Measurements from ENCODE around the gene KCNT1. TPM values are rescaled to one million over a fixed set of nuclear protein-coding genes. Genes with fewer than 3 reads are reported as not detected.

Gene KCNT1
- total RNA-seq, 4 donors from 2014 or later: 0.21 TPM; not detected in 3

- Histone ChIP-seq H3K4me1 (peaks cover 4 to 12% of the 10 kb centered on the region in 2 donors), H3K27me3 (no peaks in the 10 kb centered on the region), H3K4me3 (replicated peaks in 1 of 3) (no peak overlapping the region), H3K9me3 (no peaks in the 10 kb centered on the region), H3K36me3 (no peaks in the 10 kb centered on the region), H3K27ac (no peak overlapping the region)
- no peak for DNase-seq
- no peak for TF ChIP-seq CTCF (IDR thresholded peaks at IDR 0.05)
- TF ChIP-seq POLR2A (IDR thresholded peaks at IDR 0.05): no peak
- intact Hi-C loops (cut with DNase I): no loop called here
- 80% methylated on average over 3 of the region's 5 CpGs; no CpG with 5 or more reads in 1 of the 2 donors for WGBS, 2 donors
Measured at GRCh38 chr9:135704483-135704882, 2.5 kb downstream of the KCNT1 start.

- TF ChIP-seq CTCF (IDR thresholded peaks at IDR 0.05) (no peak), POLR2A (IDR thresholded peaks at IDR 0.05) (no peak)
- Histone ChIP-seq H3K27me3 (no peaks in the 10 kb centered on the region), H3K9me3 (no peaks in the 10 kb centered on the region), H3K4me3 (replicated peaks in 1 of 3) (no peak overlapping the region), H3K27ac (no peak overlapping the region), H3K36me3 (no peaks in the 10 kb centered on the region), H3K4me1 (peaks cover 4 to 12% of the 10 kb centered on the region in 2 donors)
- intact Hi-C loops (cut with DNase I): no loop called here
- 62 to 74% methylated on average over 11 to 13 of the region's 14 CpGs for WGBS, 2 donors
- DNase-seq: no peak
Measured at GRCh38 chr9:135705376-135705775, 3.4 kb downstream of the KCNT1 start.

DNA sequence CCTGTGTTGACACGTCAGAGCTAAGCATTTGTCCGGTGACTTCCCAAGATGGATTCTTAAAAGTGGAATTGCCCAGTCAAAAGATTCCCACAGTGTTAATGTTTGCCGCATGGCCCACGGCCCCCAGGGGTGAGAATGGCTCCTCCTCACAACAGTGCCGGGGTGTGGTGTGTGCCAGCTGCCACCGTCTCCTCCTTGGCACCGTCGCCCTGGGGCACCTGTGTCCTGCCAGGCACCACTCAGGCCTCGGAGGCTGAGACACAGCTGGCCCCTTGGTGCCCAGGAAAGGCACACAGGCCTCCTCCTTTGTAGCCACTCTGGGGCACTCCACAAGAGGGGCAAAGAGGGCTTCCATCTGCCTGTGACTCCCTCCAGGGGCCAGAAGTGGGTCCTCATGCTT, 4.3 kb downstream of the KCNT1 start:
- whole genome bisulfite sequencing, 2 donors: 87 to 95% methylated on average over 6 to 9 of the region's 9 CpGs
- Histone ChIP-seq H3K9me3 (no peaks in the 10 kb centered on the region), H3K4me3 (replicated peaks in 1 of 3) (no peak overlapping the region), H3K4me1 (peaks cover 4 to 12% of the 10 kb centered on the region in 2 donors), H3K36me3 (no peaks in the 10 kb centered on the region), H3K27me3 (no peaks in the 10 kb centered on the region), H3K27ac (no peak overlapping the region)
- TF ChIP-seq POLR2A (IDR thresholded peaks at IDR 0.05): no peak
- TF ChIP-seq CTCF (IDR thresholded peaks at IDR 0.05): no peak
- no peak for DNase-seq
- intact Hi-C loops (cut with DNase I): no loop called here

DNA sequence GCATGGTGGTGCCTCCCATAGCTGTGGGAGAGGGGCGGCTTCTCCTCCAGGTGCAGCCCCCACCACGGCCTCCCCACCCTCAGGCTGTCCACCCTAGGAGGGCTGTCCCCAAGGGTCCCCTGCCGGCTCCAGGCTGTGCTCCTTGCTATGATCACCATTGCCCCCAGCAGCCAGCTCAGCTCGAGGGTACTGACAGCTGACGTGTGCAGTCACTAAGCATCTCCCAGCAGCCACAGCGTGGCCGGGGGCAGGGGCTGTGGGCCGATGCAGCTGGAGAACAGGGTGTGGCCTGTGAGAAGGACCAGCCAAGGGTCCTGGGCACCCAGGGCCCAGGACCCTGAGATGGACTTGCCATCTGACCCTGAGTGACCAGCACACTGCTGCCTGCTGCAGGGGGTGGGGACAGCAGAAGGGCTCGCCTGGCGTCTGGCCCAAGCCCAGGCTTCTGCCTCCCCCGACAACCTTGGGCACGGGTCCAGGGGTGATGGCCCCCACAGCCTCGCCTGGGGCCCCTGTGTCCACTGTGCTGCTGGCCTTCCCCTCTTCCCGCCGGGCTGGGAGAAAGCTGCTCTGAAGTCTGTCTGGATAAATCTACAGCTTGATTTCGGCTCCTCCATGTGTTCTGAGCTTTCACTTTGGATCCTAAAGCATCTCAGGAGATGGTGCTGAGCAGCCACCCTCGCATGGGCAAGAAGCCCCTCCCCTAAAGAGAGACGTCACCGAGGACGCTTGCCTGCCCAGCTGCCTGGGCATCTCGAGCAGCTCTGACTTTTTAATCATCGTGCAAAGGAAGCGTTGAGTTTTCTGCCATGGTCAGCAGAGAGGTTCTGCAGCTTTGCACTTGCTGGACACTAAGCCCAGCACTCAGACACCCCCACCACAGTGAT, 5.5 kb downstream of the KCNT1 start:
- no peaks in the 10 kb centered on the region for H3K9me3 ChIP-seq
- H3K4me1 ChIP-seq: peaks cover 0 to 1% of the 10 kb centered on the region in 2 donors
- H3K4me3 ChIP-seq (replicated peaks in 1 of 3): no peak overlapping the region
- 19 to 20% methylated on average over 13 to 16 of the region's 23 CpGs for WGBS, 2 donors
- TF ChIP-seq CTCF (IDR thresholded peaks at IDR 0.05) (no peak), POLR2A (IDR thresholded peaks at IDR 0.05) (no peak)
- H3K27ac ChIP-seq: no peak overlapping the region
- intact Hi-C loops (cut with DNase I): no loop called here
- DNase-seq: no peak
- no peaks in the 10 kb centered on the region for H3K36me3 ChIP-seq
- no peaks in the 10 kb centered on the region for H3K27me3 ChIP-seq

GRCh38 chr9:135708164-135708563, 6.2 kb downstream of the KCNT1 start:
- DNase-seq: no peak
- H3K27ac ChIP-seq: no peak overlapping the region
- H3K27me3 ChIP-seq: no peaks in the 10 kb centered on the region
- no peak for TF ChIP-seq CTCF (IDR thresholded peaks at IDR 0.05)
- no peak overlapping the region for H3K4me3 ChIP-seq (replicated peaks in 1 of 3)
- 85 to 86% methylated on average over 4 of the region's 4 CpGs for WGBS, 2 donors
- no peaks in the 10 kb centered on the region for H3K9me3 ChIP-seq
- no peaks in the 10 kb centered on the region for H3K4me1 ChIP-seq
- intact Hi-C loops (cut with DNase I): no loop called here
- H3K36me3 ChIP-seq: no peaks in the 10 kb centered on the region

Data from thyroid gland (tissue), 4 donors.